GM18867 (cell line): ENCODE measurements around the gene CA10.

ENCODE experiments used
- ATAC-seq: cut with Tn5 transposase; IDR thresholded peaks from one replicate; pipeline ENCODE4 v1.9.1; 2021; ENCODE audit warnings: mild to moderate bottlenecking, moderate library complexity; ENCODE audit not compliant: unreplicated experiment

Gene CA10

GRCh38 chr17:51820766-51821165 is 337.7 kb downstream of the CA10 start:
- no peak for ATAC-seq

- ATAC-seq, result no peak
These were observed 338.3 kb downstream of the CA10 start for GRCh38 chr17:51820252-51820651.

GRCh38 chr17:51819341-51820219 is 338.9 kb downstream of the CA10 start:
- no peak for ATAC-seq

DNA sequence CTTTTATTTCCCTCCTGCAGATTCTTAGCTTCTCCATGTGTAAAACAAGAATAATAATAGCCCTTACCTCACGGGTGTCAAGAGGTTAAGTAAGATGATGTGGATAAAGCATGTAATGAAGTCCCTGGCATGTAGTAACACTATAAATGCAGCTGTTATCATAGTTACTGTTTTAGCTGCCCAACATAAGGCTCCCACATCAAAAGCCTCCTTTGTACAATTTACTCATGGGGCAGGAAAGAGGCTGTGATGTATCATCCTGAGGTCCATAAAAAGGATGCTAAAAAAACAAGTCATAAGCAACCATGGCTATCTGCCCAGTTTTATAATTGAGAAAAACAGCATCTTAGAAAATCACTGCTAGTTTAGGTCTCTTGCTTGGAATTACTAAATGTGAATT is 339.7 kb downstream of the CA10 start:
- ATAC-seq, result no peak

GRCh38 chr17:51817955-51818354 is 340.6 kb downstream of the CA10 start:
- ATAC-seq, result no peak

DNA sequence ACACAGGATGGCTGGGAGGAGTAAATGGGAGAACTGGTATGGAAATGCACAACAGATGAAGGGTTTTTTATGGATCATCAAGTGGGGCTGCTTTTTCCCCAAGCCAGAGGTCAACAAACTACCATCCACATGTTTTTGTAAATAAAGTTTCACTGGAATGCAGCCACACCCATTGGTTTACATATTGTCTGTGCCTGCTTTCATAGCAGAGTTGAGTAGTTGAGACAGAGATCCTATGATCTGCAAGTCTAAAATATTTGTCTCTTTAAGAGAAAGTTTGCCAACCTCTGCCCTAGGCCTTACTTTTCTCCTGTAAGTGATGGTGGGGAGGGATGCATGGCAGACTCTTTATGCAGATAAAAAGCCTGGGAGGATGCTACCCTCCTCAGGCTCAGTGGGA is 341.4 kb downstream of the CA10 start:
- ATAC-seq, result no peak

DNA sequence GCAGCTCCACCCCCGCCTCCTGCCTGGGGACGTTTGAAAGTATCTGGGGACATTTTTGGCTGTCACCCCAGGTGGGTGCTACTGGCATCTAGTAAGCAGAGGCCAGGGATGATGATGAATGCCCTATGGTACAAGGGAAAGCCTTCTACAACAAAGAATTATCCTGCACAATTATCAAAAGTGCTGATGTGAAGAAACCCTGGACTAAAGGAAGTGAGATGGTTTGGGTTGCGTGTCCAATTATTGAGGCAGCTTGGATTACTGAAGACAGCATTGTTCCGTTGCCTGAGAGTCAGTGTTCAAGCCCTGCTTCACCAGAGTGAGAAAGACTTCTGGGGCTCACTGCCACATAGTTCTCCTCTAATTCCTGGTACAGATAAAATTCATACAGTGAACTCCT is 343.4 kb downstream of the CA10 start:
- ATAC-seq, result no peak

- no peak for ATAC-seq
These were observed 344.0 kb downstream of the CA10 start for GRCh38 chr17:51814521-51814920.

DNA sequence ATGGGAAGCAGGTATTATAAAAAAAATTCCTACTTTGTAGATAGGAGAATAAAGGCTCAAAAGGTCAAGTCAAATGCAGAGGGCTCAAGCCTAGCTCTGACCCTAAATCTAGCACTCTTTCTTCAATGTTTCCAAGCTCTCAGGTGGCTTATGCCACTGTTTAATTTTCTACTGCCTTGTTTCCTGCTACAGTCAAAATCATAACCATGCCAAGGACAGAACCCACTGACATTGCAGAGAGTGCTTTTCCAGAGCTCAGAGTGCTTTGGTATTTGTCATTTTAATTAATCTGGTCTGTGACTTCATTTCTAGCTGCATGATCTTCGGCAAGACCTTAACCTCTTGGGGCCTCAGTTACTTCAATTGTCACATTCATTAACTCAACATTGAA is 344.7 kb downstream of the CA10 start:
- ATAC-seq, result no peak

GRCh38 chr17:51813140-51813783 is 345.3 kb downstream of the CA10 start:
- ATAC-seq, result no peak

- no peak for ATAC-seq
These were observed 351.1 kb downstream of the CA10 start for GRCh38 chr17:51807460-51807859.

DNA sequence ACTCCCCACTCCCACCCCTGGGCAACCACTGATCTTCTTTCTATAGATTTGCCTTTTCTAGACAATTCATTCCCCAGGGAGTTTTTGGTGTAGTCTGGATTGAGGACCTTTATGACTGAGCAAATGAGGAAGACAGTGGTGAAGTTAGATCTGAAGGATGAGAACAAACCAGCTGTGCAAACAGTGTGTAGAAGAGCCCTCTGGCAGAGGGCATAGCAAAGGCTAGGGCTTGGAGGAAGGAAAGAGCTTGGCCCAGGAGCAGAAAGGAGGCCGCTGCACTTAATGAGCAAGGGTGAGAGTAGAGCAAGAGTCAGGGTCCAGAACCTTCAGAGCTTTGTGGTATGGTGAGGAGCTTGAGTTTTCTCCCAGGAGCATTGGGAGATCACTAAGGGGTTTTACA is 352.7 kb downstream of the CA10 start:
- ATAC-seq, result no peak

GRCh38 chr17:51805185-51805584 is 353.3 kb downstream of the CA10 start:
- no peak for ATAC-seq

DNA sequence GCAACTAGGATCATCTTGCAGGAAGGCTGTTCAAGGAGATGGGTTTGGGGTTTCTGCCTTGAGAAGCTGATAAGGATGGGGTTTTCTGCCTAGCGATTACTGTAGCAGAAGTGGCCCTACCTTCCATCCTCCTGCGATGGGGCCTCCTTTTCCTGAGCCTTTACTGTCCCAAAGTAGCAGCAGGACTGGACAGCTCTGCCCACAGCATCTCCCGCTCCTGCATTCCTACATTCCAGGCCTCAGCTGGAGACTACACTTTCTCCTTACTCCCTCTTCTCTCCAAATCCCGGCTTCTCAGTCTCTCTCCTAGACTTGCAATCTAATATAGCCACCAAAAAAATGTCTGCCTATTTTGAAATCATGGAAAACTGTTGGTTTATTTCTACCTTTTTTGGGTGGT is 355.4 kb downstream of the CA10 start:
- no peak for ATAC-seq

- no peak for ATAC-seq
These were observed 356.0 kb downstream of the CA10 start for GRCh38 chr17:51802544-51802943.

- no peak for ATAC-seq
These were observed 356.9 kb downstream of the CA10 start for GRCh38 chr17:51801626-51802025.

GRCh38 chr17:51799981-51800380 is 358.5 kb downstream of the CA10 start:
- no peak for ATAC-seq

DNA sequence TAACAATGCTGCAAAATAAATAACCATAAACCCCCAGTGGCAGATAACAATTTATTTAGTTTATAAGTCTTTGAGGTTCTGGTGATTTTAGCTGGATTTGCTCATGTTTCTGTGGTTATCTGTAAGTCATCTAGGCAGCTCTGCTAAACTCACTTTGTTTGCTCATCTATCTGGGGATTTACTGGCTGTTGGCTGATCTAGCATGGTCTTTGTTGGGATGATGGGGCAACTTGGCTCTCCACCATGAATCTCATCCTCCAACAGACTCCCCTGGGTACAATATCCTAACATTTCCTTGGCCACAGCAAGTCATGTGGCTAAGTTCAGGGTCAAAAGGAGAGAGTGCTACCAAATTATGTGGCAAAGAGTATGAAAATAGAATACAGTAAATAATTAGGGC is 359.3 kb downstream of the CA10 start:
- ATAC-seq, result no peak

DNA sequence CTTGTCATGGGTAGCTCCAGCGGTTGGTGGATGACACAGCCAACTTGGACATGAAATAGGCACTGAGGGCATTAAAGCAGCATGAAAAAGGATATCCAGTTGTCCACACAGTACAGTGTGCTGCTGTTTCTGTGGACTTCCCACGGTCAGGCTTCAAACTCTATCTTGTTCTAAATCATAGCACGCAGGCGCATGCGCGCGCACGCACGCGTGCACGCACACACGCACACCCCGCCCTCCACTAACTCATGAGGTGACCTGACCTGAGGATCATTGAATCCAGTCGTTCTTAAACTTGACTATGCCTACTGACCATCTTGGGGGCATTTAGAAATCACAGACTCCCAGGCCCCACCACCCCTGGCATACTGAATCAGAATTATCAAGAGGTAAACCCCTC is 361.4 kb downstream of the CA10 start:
- ATAC-seq, result no peak

- ATAC-seq, result no peak
These were observed 362.5 kb downstream of the CA10 start for GRCh38 chr17:51796026-51796425.

DNA sequence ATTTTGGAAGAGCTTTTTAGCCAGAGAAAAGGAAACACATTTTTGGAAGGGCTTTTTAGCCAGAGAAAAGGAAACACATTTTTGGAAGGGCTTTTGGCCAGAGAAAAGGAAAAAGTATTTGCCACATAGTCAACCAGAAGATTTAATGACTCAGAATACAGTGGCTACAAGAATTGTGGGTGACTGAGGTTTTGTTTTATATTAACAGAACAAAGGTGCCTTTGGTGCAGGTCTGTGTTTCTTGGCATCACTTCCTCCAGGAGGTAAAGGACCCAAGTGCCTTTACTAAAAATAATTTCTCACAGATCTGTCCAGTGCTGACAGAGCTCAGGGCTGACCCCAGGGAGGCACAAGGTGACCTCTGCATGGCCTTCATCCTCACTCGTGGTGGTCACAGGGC is 363.1 kb downstream of the CA10 start:
- ATAC-seq, result no peak

DNA sequence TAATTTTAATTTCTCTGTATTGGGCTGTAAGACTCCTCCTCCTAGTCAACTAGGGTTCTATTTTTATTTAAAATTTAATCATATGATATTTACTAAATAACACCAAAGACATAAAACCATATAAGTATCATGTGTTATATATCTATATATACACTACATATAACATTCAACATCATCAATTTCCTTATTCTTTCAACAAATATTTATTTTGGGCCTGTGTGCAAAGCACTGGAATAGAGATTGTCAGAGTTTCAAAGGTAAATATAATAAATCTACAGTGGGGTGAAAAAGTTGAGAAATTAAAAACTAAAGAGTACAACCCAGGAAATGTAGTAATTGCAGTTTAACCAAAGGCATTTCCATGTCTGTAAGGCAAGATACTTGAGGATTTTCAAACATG is 364.0 kb downstream of the CA10 start:
- ATAC-seq, result no peak

DNA sequence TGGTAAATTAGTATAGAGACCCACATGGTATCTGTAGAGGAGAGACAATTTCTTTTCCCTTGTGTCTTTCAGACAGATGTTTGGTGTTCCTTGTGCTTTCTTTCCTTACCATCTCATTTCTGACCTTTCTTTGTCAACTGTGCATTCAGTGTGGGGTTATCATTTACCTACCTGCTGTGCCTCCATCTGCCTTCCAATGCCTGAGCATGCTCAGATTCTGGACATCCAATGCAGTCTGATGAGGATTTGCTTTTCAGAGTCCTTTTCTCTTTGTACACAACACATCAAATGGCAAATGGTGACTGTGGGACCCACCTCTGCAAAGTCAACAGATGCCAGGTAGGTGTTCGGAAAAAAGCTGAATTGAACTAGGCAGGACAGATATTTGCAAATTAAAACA is 364.8 kb downstream of the CA10 start:
- no peak for ATAC-seq
